GM18517 (cell line): ENCODE data around the gene CMTM4.
"Not testable (repeated sequence)": the region's sequence is repeated elsewhere in the genome, so short reads cannot be mapped to it uniquely, and the experiment has no call there.

Experiments
- ATAC-seq: cut with Tn5 transposase; IDR thresholded peaks from one replicate; pipeline ENCODE4 v1.9.1; 2021; ENCODE audit warnings: mild to moderate bottlenecking, moderate library complexity; ENCODE audit not compliant: unreplicated experiment

The CMTM4 gene

GRCh38 chr16:66569827-66570405 is 126.6 kb downstream of the CMTM4 start:
- no peak for ATAC-seq

DNA sequence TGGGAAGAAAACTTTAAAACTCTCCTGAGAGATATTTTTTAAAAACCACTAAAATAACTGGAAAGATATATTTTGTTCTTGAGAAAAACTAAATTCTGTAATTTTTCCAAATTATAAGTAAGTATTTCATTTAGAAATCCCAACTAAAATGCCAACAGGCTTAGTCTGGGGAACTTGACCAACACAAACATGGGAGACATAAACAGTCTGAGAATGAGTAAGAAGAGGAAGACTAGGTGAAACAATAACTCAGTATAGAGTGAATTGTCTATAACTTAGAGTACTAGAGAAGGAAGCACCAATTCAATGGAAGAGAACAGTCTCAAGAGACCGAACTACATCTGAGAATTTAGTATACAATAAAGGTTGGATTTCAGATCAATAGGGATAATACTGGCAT is 127.4 kb downstream of the CMTM4 start:
- no peak for ATAC-seq

DNA sequence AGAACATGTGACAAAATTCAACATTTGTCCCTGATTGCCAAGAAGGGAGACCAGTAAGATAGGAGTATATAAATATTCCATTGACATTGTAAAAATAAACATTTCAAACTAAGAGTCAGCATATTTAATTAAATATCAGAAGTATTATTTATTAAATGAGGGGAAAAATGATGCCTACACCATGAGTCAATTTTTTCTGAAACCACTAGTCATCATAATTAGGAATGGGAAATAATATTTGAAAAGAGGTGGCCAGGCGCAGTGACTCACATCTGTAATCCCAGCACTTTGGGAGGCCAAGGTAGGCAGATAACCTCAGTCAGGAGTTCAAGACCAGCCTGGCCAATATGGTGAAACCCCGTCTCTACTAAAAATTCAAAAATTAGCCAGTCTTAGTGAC is 128.2 kb downstream of the CMTM4 start:
- ATAC-seq = no peak

DNA sequence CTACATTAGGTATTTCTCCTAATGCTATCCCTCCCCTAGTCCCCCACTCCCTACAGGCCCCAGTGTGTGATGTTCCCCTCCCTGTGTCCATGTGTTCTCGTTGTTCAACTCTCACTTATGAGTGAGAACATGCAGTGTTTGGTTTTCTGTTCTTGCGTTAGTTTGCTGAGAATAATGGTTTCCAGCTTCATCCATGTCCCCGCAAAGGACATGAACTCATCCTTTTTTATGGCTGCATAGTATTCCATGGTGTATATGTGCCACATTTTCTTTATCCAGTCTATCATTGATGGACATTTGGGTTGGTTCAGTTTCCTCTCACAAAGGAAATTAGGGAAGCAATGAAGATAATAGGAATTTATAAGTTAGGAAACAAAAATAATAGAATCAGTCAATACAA is 129.3 kb downstream of the CMTM4 start:
- not testable (repeated sequence) for ATAC-seq

DNA sequence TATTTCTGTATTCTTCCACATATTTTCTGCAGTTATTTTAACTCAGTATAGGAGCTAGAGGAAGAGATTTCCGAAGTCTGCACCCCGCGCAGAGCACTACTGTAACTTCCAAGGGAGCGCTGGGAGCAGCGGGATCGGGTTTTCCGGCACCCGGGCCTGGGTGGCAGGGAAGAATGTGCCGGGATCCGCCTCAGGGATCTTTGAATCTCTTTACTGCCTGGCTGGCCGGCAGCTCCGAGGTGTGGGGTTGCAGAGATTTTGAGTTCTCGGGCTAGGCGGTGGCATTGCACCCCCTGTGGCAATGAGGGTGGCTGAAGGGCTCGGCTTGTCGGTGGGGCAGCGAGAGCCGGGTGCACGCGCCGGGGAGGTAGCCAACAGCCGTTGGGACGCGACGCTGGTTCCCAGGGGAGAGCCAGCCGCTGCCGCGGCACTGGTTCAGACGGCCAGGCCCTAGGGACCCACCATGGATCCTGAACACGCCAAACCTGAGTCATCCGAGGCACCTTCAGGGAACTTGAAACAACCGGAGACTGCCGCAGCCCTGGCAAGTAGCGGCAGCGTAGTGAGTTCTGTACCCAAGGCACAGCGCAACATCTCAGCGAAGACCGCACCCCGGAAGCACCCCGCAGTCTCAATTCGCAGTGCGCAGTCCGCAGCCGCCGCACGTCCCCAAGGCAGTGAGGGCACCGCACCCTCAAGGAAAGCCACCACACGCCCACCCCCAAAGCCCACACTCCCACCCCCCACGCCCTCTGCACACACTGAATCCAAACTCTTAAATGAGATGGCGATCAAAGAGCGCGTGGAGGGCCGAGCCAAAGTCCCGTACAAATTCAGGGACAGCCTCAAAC is 130.3 kb downstream of the CMTM4 start, which contains the start of gene CMTM1:
Gene CMTM1 (plus strand): TSS at position 389 of the 851 bp plus-strand sequence. CDS start 75 bp downstream, at position 464.
- ATAC-seq = no peak
